ENCODE data around the gene GPANK1. TPM values are rescaled to one million over a fixed set of nuclear protein-coding genes. Genes with fewer than 3 reads are reported as not detected.

The GPANK1 gene
- total and polyA plus RNA-seq, 2 of the 13 experiments (the other 11 are each of a cell fraction or from before 2014, with no cell fraction given) = 15.4 to 22.8 TPM

- TF ChIP-seq ATF4 (CRISPR knock-in tag; IDR thresholded peaks at IDR 0.05) = no peak
- no peak for TF ChIP-seq IKZF1 (IDR thresholded peaks at IDR 0.05)
- no peak for TF ChIP-seq TFDP1 (CRISPR knock-in tag; IDR thresholded peaks at IDR 0.05; ENCODE audit: borderline replicate concordance)
- no peak for TF ChIP-seq DBP (CRISPR knock-in tag; IDR thresholded peaks at IDR 0.05; ENCODE audit: not compliant biosample characterization)
- no peak for TF ChIP-seq SMAD3 (CRISPR knock-in tag; IDR thresholded peaks at IDR 0.05)
- peak; percentile 73; the same call in 1 of the 2 replicates for TF ChIP-seq ZNF20 (CRISPR knock-in tag; IDR thresholded peaks at IDR 0.05)
- TF ChIP-seq ZNF781 (CRISPR knock-in tag; IDR thresholded peaks at IDR 0.05; ENCODE audit: borderline replicate concordance, not compliant biosample characterization) = no peak
- 0 out of 2 replicates have a peak, but pooled peaks have one; percentile 2 for TF ChIP-seq ZNF691 (CRISPR knock-in tag; IDR thresholded peaks at IDR 0.05; ENCODE audit: borderline replicate concordance, low read depth)
- no peak for TF ChIP-seq ZNF225 (CRISPR knock-in tag; IDR thresholded peaks at IDR 0.05)
- no peak for TF ChIP-seq RFX3 (CRISPR knock-in tag; IDR thresholded peaks at IDR 0.05)
- TF ChIP-seq GATAD1 (CRISPR knock-in tag; IDR thresholded peaks at IDR 0.05) = no peak
- 0 out of 2 replicates have a peak, but pooled peaks have one; percentile 62 for TF ChIP-seq ZNF558 (CRISPR knock-in tag; IDR thresholded peaks at IDR 0.05; ENCODE audit: borderline replicate concordance)
- TF ChIP-seq ZNF326 (CRISPR knock-in tag; IDR thresholded peaks at IDR 0.05; ENCODE audit: borderline replicate concordance) = 0 out of 2 replicates have a peak, but pooled peaks have one; percentile 37
- no peak for TF ChIP-seq CERS6 (CRISPR knock-in tag; IDR thresholded peaks at IDR 0.05)
- TF ChIP-seq ZNF713 (CRISPR knock-in tag; IDR thresholded peaks at IDR 0.05) = no peak
- TF ChIP-seq ZNF382 (CRISPR knock-in tag; IDR thresholded peaks at IDR 0.05; ENCODE audit: borderline replicate concordance) = no peak; the same call in 1 of the 2 replicates
- TF ChIP-seq NCOR1 (IDR thresholded peaks at IDR 0.05; ENCODE audit: borderline replicate concordance, low read length) = no peak
- TF ChIP-seq MXD4 (CRISPR knock-in tag; IDR thresholded peaks at IDR 0.05) = no peak
- TF ChIP-seq ZNF773 (CRISPR knock-in tag; IDR thresholded peaks at IDR 0.05; ENCODE audit: borderline replicate concordance) = no peak
- no peak for TF ChIP-seq ZNF792 (CRISPR knock-in tag; IDR thresholded peaks at IDR 0.05)
- TF ChIP-seq NCOA2 (CRISPR knock-in tag; IDR thresholded peaks at IDR 0.05) = no peak
- no peak for TF ChIP-seq ZNF549 (CRISPR knock-in tag; IDR thresholded peaks at IDR 0.05)
- no peak for TF ChIP-seq SRSF9 (IDR thresholded peaks at IDR 0.05; ENCODE audit: borderline replicate concordance, insufficient read depth, low read depth, low read length, poor library complexity, severe bottlenecking)
- no peak for TF ChIP-seq SP5 (CRISPR knock-in tag; IDR thresholded peaks at IDR 0.05; ENCODE audit: borderline replicate concordance, low read depth)
Observed at GRCh38 chr6:31659649-31660380, 5.0 kb downstream of the GPANK1 start (continued).

Measured in HepG2 (cell line).